HepG2 (cell line): ENCODE measurements around the gene PYY.

Source experiments
- NFKBIZ ChIP-seq: IDR thresholded peaks from 2 replicates; pipeline ENCODE4 v1.6.1; 2018; ENCODE audit warnings: missing genetic modification reagents, missing compliant biosample characterization
- POLR2A ChIP-seq, 2 experiments: IDR thresholded peaks; 2 replicates each; pipeline ENCODE4 v1.6.1; 2011; ENCODE audit warnings: low read depth in 2 of 2, low read length in 2 of 2, mild to moderate bottlenecking in 1 of 2, moderate library complexity in 1 of 2; ENCODE audit not compliant: insufficient read depth in 1 of 2
- TRIM24 ChIP-seq: sonication (generic); formaldehyde crosslinking; IDR thresholded peaks from 2 replicates; pipeline ENCODE4 v1.8.0; 2022; ENCODE audit warnings: mild to moderate bottlenecking, missing genetic modification reagents
- ZNF512 ChIP-seq: sonication (generic); formaldehyde crosslinking; IDR thresholded peaks from 2 replicates; pipeline ENCODE4 v1.4.0; 2020; ENCODE audit warnings: mild to moderate bottlenecking, missing genetic modification reagents
- ZNF777 ChIP-seq: sonication (generic); formaldehyde crosslinking; IDR thresholded peaks from 2 replicates; pipeline ENCODE4 v1.4.0; 2020; ENCODE audit warnings: missing genetic modification reagents
- TF ChIP-seq, protein P1 (sequence below): sonication (generic); formaldehyde crosslinking; IDR thresholded peaks from 2 replicates; pipeline ENCODE4 v1.4.0; 2020; ENCODE audit warnings: missing genetic modification reagents, borderline replicate concordance

DNA sequence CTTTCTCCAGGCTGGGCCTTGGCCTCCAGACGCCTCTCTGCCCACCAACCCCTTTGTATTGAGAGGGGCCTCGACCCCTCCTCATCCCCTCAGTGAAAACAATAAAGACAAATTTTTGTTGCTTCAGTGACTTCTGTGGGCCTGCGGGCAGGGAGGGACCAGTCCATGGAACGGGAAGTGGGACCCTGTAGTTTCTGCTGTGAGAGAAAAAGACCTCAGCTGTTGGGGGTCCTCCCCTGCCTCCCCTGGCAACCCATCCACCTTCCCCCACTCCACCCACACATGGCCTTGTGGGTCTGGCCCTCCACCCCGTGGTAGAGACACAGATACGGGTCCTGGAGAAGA lies 14.9 kb downstream of the PYY start:
- TF ChIP-seq ZNF512 (CRISPR knock-in tag) (no peak), POLR2A (IDR thresholded peaks at IDR 0.05; ENCODE audit: insufficient read depth in 1 of 2, low read depth in 2 of 2, low read length in 2 of 2) (no peak), TRIM24 (CRISPR knock-in tag) (no peak), NFKBIZ (CRISPR knock-in tag) (no peak), ZNF777 (CRISPR knock-in tag) (no peak)
- TF ChIP-seq, protein P1, sequence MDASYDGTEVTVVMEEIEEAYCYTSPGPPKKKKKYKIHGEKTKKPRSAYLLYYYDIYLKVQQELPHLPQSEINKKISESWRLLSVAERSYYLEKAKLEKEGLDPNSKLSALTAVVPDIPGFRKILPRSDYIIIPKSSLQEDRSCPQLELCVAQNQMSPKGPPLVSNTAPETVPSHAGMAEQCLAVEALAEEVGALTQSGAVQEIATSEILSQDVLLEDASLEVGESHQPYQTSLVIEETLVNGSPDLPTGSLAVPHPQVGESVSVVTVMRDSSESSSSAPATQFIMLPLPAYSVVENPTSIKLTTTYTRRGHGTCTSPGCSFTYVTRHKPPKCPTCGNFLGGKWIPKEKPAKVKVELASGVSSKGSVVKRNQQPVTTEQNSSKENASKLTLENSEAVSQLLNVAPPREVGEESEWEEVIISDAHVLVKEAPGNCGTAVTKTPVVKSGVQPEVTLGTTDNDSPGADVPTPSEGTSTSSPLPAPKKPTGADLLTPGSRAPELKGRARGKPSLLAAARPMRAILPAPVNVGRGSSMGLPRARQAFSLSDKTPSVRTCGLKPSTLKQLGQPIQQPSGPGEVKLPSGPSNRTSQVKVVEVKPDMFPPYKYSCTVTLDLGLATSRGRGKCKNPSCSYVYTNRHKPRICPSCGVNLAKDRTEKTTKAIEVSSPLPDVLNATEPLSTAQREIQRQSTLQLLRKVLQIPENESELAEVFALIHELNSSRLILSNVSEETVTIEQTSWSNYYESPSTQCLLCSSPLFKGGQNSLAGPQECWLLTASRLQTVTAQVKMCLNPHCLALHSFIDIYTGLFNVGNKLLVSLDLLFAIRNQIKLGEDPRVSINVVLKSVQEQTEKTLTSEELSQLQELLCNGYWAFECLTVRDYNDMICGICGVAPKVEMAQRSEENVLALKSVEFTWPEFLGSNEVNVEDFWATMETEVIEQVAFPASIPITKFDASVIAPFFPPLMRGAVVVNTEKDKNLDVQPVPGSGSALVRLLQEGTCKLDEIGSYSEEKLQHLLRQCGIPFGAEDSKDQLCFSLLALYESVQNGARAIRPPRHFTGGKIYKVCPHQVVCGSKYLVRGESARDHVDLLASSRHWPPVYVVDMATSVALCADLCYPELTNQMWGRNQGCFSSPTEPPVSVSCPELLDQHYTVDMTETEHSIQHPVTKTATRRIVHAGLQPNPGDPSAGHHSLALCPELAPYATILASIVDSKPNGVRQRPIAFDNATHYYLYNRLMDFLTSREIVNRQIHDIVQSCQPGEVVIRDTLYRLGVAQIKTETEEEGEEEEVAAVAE (CRISPR knock-in tag), result no peak
